Measurements from ENCODE around the gene SYNM.

Gene SYNM

GRCh38 chr15:99096894-99097426 is 7.9 kb upstream of the SYNM start:
- in situ Hi-C loops (cut with HindIII; ENCODE audit: low sequenced_read_pairs) = no loop called here
- DNase-seq (ENCODE audit: low read depth, low spot score) = no peak
- H3K4me3 ChIP-seq (ENCODE audit: low read depth, low read length) = no peak overlapping the region
- TF ChIP-seq CTCF (IDR thresholded peaks at IDR 0.05; ENCODE audit: low read depth, low read length) = no peak

- no peak for TF ChIP-seq CTCF (IDR thresholded peaks at IDR 0.05; ENCODE audit: low read depth, low read length)
- DNase-seq (ENCODE audit: low read depth, low spot score) = no peak
- no peak overlapping the region for H3K4me3 ChIP-seq (ENCODE audit: low read depth, low read length)
- in situ Hi-C loops (cut with HindIII; ENCODE audit: low sequenced_read_pairs) = no loop called here
These were observed 7.2 kb upstream of the SYNM start for GRCh38 chr15:99097441-99098410.

- DNase-seq (ENCODE audit: low read depth, low spot score) = no peak
- in situ Hi-C loops (cut with HindIII; ENCODE audit: low sequenced_read_pairs) = no loop called here
- no peak for TF ChIP-seq CTCF (IDR thresholded peaks at IDR 0.05; ENCODE audit: low read depth, low read length)
- H3K4me3 ChIP-seq (ENCODE audit: low read depth, low read length) = no peak overlapping the region
These were observed 6.5 kb upstream of the SYNM start for GRCh38 chr15:99098426-99098825.

GRCh38 chr15:99098991-99099390 is 5.9 kb upstream of the SYNM start:
- no peak for DNase-seq (ENCODE audit: low read depth, low spot score)
- in situ Hi-C loops (cut with HindIII; ENCODE audit: low sequenced_read_pairs) = no loop called here
- H3K4me3 ChIP-seq (ENCODE audit: low read depth, low read length) = no peak overlapping the region
- no peak for TF ChIP-seq CTCF (IDR thresholded peaks at IDR 0.05; ENCODE audit: low read depth, low read length)

- no peak for TF ChIP-seq CTCF (IDR thresholded peaks at IDR 0.05; ENCODE audit: low read depth, low read length)
- in situ Hi-C loops (cut with HindIII; ENCODE audit: low sequenced_read_pairs) = no loop called here
- no peak overlapping the region for H3K4me3 ChIP-seq (ENCODE audit: low read depth, low read length)
- DNase-seq (ENCODE audit: low read depth, low spot score) = no peak
These were observed 5.2 kb upstream of the SYNM start for GRCh38 chr15:99099661-99100060.

- in situ Hi-C loops (cut with HindIII; ENCODE audit: low sequenced_read_pairs) = no loop called here
- TF ChIP-seq CTCF (IDR thresholded peaks at IDR 0.05; ENCODE audit: low read depth, low read length) = peak; percentile 89
- DNase-seq (ENCODE audit: low read depth, low spot score) = peak; percentile 61
- peak overlapping the region; percentile 34 for H3K4me3 ChIP-seq (ENCODE audit: low read depth, low read length)
These were observed 4.4 kb upstream of the SYNM start for GRCh38 chr15:99100245-99101173.

All from astrocyte of the spinal cord (primary cell).